Breast epithelium (tissue), 3 donors: ENCODE data around the gene GPC6.

Experiments
- CTCF ChIP-seq, 3 donors: fragments of 450-650 bp; IDR thresholded peaks; one replicate each; pipeline ENCODE4 v1.5.1; 2016 to 2017; ENCODE audit warnings: antibody characterized with exemption in 3 of 3, mild to moderate bottlenecking in 3 of 3, moderate library complexity in 3 of 3
- POLR2A ChIP-seq: fragments of 450-650 bp; IDR thresholded peaks from one replicate; pipeline ENCODE4 v1.6.1; 2016; ENCODE audit warnings: antibody characterized with exemption, mild to moderate bottlenecking, moderate library complexity
- POLR2AphosphoS5 ChIP-seq, 3 donors: sonication (generic); formaldehyde crosslinking; IDR thresholded peaks; one replicate each; pipeline ENCODE4 v1.6.1; 2017; ENCODE audit warnings: antibody characterized with exemption in 3 of 3

- peak in 1 of 3 donors; percentile 11 for TF ChIP-seq CTCF (IDR thresholded peaks at IDR 0.05)
- TF ChIP-seq POLR2A: no peak
- no peak for TF ChIP-seq POLR2AphosphoS5 (IDR thresholded peaks at IDR 0.05)
These were observed 965.9 kb downstream of the GPC6 start for GRCh38 chr13:94192431-94192975.
